ENCODE measurements around the gene DCANP1. TPM values are rescaled to one million over a fixed set of nuclear protein-coding genes. Genes with fewer than 3 reads are reported as not detected.

Gene DCANP1
- polyA plus RNA-seq, 1 experiment: not detected

DNA sequence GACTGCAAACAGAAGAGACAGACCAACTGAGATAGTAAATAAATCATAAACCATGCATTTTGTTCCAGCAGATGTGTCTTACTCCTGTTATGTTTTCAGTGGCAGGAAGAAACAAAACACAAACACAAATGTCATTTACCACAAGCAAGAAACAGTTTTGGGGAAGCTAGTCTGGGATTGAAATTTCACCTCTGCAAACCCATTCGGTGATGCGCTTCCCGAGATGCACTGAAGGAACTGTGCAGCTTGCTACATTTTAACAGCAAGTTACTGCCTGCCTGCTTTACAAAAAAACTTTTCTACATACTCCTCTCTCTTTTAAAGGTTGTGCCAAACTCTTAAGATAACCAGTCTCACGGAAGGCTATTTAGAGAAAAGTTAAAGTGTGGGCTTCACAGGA, 51.3 kb downstream of the DCANP1 start:
- no peak overlapping the region for H3K27ac ChIP-seq (ENCODE audit: low read depth, low read length)
- ChIA-PET POLR2A (no interaction called here), CTCF (interaction anchor here (1.9 kb wide), 1 partner anchor 30 kb away, joined by 7 read pairs; no protein-coding TSS in a partner anchor)
- no peak overlapping the region for H3K4me3 ChIP-seq (ENCODE audit: low read depth, low read length)
- H3K9me3 ChIP-seq (ENCODE audit: control insufficient read depth, insufficient read depth, low read length): peaks cover 4% of the 10 kb centered on the region; the same call in 1 of the 2 replicates
- H3K27me3 ChIP-seq (ENCODE audit: control insufficient read depth, insufficient read depth, low read length): no peaks in the 10 kb centered on the region
- DNase-seq (ENCODE audit: low read depth, low spot score): no peak
- TF ChIP-seq, protein P1, sequence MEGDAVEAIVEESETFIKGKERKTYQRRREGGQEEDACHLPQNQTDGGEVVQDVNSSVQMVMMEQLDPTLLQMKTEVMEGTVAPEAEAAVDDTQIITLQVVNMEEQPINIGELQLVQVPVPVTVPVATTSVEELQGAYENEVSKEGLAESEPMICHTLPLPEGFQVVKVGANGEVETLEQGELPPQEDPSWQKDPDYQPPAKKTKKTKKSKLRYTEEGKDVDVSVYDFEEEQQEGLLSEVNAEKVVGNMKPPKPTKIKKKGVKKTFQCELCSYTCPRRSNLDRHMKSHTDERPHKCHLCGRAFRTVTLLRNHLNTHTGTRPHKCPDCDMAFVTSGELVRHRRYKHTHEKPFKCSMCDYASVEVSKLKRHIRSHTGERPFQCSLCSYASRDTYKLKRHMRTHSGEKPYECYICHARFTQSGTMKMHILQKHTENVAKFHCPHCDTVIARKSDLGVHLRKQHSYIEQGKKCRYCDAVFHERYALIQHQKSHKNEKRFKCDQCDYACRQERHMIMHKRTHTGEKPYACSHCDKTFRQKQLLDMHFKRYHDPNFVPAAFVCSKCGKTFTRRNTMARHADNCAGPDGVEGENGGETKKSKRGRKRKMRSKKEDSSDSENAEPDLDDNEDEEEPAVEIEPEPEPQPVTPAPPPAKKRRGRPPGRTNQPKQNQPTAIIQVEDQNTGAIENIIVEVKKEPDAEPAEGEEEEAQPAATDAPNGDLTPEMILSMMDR (IDR thresholded peaks at IDR 0.05; ENCODE audit: low read depth, low read length): no peak

DNA sequence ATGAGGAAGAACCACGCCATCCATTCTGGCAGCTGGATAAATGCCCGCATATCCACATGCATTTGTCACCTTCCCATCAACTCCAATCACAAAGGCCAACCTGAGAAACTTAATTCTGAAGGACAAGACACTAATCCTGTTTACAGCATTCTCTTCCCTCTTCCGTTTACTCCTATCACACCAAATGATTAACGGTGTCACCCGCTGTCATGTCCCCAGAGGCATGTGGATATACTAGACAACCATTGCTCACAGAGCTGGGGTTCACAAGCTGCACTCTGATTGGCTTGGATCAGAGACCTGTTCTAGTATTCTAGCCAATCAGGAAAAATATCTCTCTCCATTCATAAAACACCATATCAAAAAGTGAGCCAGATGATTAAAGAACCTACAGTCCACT, 51.7 kb downstream of the DCANP1 start:
- CTCF ChIA-PET: interaction anchor here (1.9 kb wide), 1 partner anchor 31 kb away, joined by 7 read pairs; no protein-coding TSS in a partner anchor
- no peaks in the 10 kb centered on the region for H3K27me3 ChIP-seq (ENCODE audit: control insufficient read depth, insufficient read depth, low read length)

More for the DNA sequence above, 51.7 kb downstream of the DCANP1 start:
- no peak overlapping the region for H3K4me3 ChIP-seq (ENCODE audit: low read depth, low read length)
- TF ChIP-seq, protein P1 (IDR thresholded peaks at IDR 0.05; ENCODE audit: low read depth, low read length): no peak
- DNase-seq (ENCODE audit: low read depth, low spot score): no peak
- H3K9me3 ChIP-seq (ENCODE audit: control insufficient read depth, insufficient read depth, low read length): peaks cover 4% of the 10 kb centered on the region; the same call in 1 of the 2 replicates
- POLR2A ChIA-PET: no interaction called here
- H3K27ac ChIP-seq (ENCODE audit: low read depth, low read length): no peak overlapping the region

Small RNAs within 50 kb of the gene (small RNA-seq; reads per million reads assigned to genes)
- not detected for gene DCANP1 (ENCODE audit: insufficient read length, low read depth)

Other genes with a start within 250 kb of the DCANP1 start
- gene MACROH2A1, start 48.1 kb downstream of the DCANP1 start, polyA plus RNA-seq (2011; rRNA removed): 117 and 129 TPM in 2 replicates
- not detected in 2 replicates for gene TIFAB, start 5.0 kb upstream of the DCANP1 start, polyA plus RNA-seq (2011; rRNA removed)
- not detected in 2 replicates for gene NEUROG1, start 88.6 kb upstream of the DCANP1 start, polyA plus RNA-seq (2011; rRNA removed)
- gene CXCL14, start 131.6 kb upstream of the DCANP1 start, polyA plus RNA-seq (2011; rRNA removed): not detected in 2 replicates

Measured in AG04450 (cell line).